Measurements from ENCODE around the gene FAF1. TPM values are rescaled to one million over a fixed set of nuclear protein-coding genes. Genes with fewer than 3 reads are reported as not detected.

Gene FAF1
- total RNA-seq, 2 donors from 2014 or later = 25.5 to 68.6 TPM

GRCh38 chr1:50693829-50694228 lies 266.2 kb downstream of the FAF1 start:
- H3K9me3 ChIP-seq = no peaks in the 10 kb centered on the region
- no peak for DNase-seq (ENCODE audit: low spot score)

GRCh38 chr1:50684185-50684584 lies 275.9 kb downstream of the FAF1 start:
- no peaks in the 10 kb centered on the region for H3K4me1 ChIP-seq (ENCODE audit: control insufficient read depth in 1 of 2, low read depth in 2 of 2)
- TF ChIP-seq CTCF (IDR thresholded peaks at IDR 0.05) = no peak
- no peak for ATAC-seq (ENCODE audit: insufficient number of reproducible peaks, low FRiP score, low read depth)
- H3K27ac ChIP-seq = no peak overlapping the region
- no peak for DNase-seq (ENCODE audit: low spot score)
- H3K9me3 ChIP-seq = no peaks in the 10 kb centered on the region
- no peaks in the 10 kb centered on the region for H3K36me3 ChIP-seq
- H3K4me3 ChIP-seq = no peak overlapping the region
- no peaks in the 10 kb centered on the region for H3K27me3 ChIP-seq (replicated peaks; ENCODE audit: insufficient read depth)

More at GRCh38 chr1:50693829-50694228, 266.2 kb downstream of the FAF1 start:
- Histone ChIP-seq H3K4me3 (no peak overlapping the region), H3K27me3 (replicated peaks; ENCODE audit: insufficient read depth) (no peaks in the 10 kb centered on the region), H3K4me1 (ENCODE audit: control insufficient read depth in 1 of 2, low read depth in 2 of 2) (no peaks in the 10 kb centered on the region), H3K27ac (no peak overlapping the region), H3K36me3 (no peaks in the 10 kb centered on the region)
- TF ChIP-seq CTCF (IDR thresholded peaks at IDR 0.05) = no peak
- no peak for ATAC-seq (ENCODE audit: insufficient number of reproducible peaks, low FRiP score, low read depth)

- Histone ChIP-seq H3K27ac (no peak overlapping the region), H3K27me3 (replicated peaks; ENCODE audit: insufficient read depth) (no peaks in the 10 kb centered on the region), H3K36me3 (no peaks in the 10 kb centered on the region), H3K4me3 (no peak overlapping the region), H3K4me1 (ENCODE audit: control insufficient read depth in 1 of 2, low read depth in 2 of 2) (no peaks in the 10 kb centered on the region), H3K9me3 (no peaks in the 10 kb centered on the region)
- no peak for TF ChIP-seq CTCF (IDR thresholded peaks at IDR 0.05)
- ATAC-seq (ENCODE audit: insufficient number of reproducible peaks, low FRiP score, low read depth) (no peak), DNase-seq (ENCODE audit: low spot score) (no peak)
These were observed 278.1 kb downstream of the FAF1 start for GRCh38 chr1:50681931-50682330.

- ATAC-seq (ENCODE audit: insufficient number of reproducible peaks, low FRiP score, low read depth) (no peak), DNase-seq (ENCODE audit: low spot score) (no peak)
- Histone ChIP-seq H3K27me3 (replicated peaks; ENCODE audit: insufficient read depth) (no peaks in the 10 kb centered on the region), H3K36me3 (no peaks in the 10 kb centered on the region), H3K4me1 (ENCODE audit: control insufficient read depth in 1 of 2, low read depth in 2 of 2) (peaks cover 3 to 19% of the 10 kb centered on the region in 2 donors), H3K9me3 (no peaks in the 10 kb centered on the region), H3K4me3 (no peak overlapping the region), H3K27ac (no peak overlapping the region)
- no peak for TF ChIP-seq CTCF (IDR thresholded peaks at IDR 0.05)
These were observed 292.2 kb downstream of the FAF1 start for GRCh38 chr1:50667710-50668356.

- Histone ChIP-seq H3K27me3 (replicated peaks; ENCODE audit: insufficient read depth) (no peaks in the 10 kb centered on the region), H3K4me3 (no peak overlapping the region), H3K36me3 (no peaks in the 10 kb centered on the region), H3K27ac (no peak overlapping the region), H3K9me3 (no peaks in the 10 kb centered on the region), H3K4me1 (ENCODE audit: control insufficient read depth in 1 of 2, low read depth in 2 of 2) (peaks cover 3 to 19% of the 10 kb centered on the region in 2 donors)
- no peak for TF ChIP-seq CTCF (IDR thresholded peaks at IDR 0.05)
- DNase-seq (ENCODE audit: low spot score) = no peak
- no peak for ATAC-seq (ENCODE audit: insufficient number of reproducible peaks, low FRiP score, low read depth)
These were observed 292.8 kb downstream of the FAF1 start for GRCh38 chr1:50667272-50667671.

Data from thoracic aorta (tissue), 2 donors.